Measurements from ENCODE around the gene CDK15.
"Not testable (repeated sequence)": the region's sequence is repeated elsewhere in the genome, so short reads cannot be mapped to it uniquely, and the experiment has no call there.

The CDK15 gene

GRCh38 chr2:201798252-201798913, 8.0 kb upstream of the CDK15 start:
- no peaks in the 10 kb centered on the region for H3K36me3 ChIP-seq (ENCODE audit: control insufficient read depth in 2 of 2, insufficient read depth in 1 of 2, low read length in 2 of 2)
- ChIA-PET CTCF (interaction anchor here (0.5 to 1.5 kb wide), 8 partner anchors 9 to 380 kb away, joined by 3 to 4 read pairs (median 3); no protein-coding TSS in a partner anchor), POLR2A (interaction anchor here (0.6 to 1.6 kb wide), 2 partner anchors 18 to 1750 kb away, joined by 3 to 5 read pairs; partner anchors contain the start of gene ALS2)
- no peaks in the 10 kb centered on the region for H3K4me1 ChIP-seq (ENCODE audit: control insufficient read depth, insufficient read depth, low read length)
- no peak overlapping the region for H3K27ac ChIP-seq (ENCODE audit: extremely low read depth, low read depth, low read length)
- TF ChIP-seq ZNF621 (tag by site-specific recombination; IDR thresholded peaks at IDR 0.05) (no peak), ZXDB (tag by site-specific recombination; IDR thresholded peaks at IDR 0.05) (no peak), ZBTB20 (tag by site-specific recombination; IDR thresholded peaks at IDR 0.05) (no peak), BCL11A (tag by site-specific recombination; IDR thresholded peaks at IDR 0.05; ENCODE audit: low read depth) (no peak)
- H3K9me3 ChIP-seq (ENCODE audit: control insufficient read depth, insufficient read depth, low read depth, low read length) = no peaks in the 10 kb centered on the region
- no peak overlapping the region for H3K4me3 ChIP-seq (ENCODE audit: low read depth, low read length)

- not testable (repeated sequence) for H3K9me3 ChIP-seq (ENCODE audit: control insufficient read depth, insufficient read depth, low read depth, low read length); H3K4me3 ChIP-seq (ENCODE audit: low read depth, low read length); H3K4me1 ChIP-seq (ENCODE audit: control insufficient read depth, insufficient read depth, low read length); H3K36me3 ChIP-seq (ENCODE audit: control insufficient read depth in 2 of 2, insufficient read depth in 1 of 2, low read length in 2 of 2); H3K27ac ChIP-seq (ENCODE audit: extremely low read depth, low read depth, low read length)
- ChIA-PET CTCF (interaction anchor here (1.0 to 1.5 kb wide), 3 partner anchors 13 to 379 kb away, joined by 3 to 4 read pairs (median 3); no protein-coding TSS in a partner anchor), POLR2A (interaction anchor here (0.6 to 1.6 kb wide), 2 partner anchors 18 to 1749 kb away, joined by 3 to 5 read pairs; partner anchors contain the start of gene ALS2)
- peak; percentile 37 for TF ChIP-seq ZNF654 (tag by site-specific recombination; IDR thresholded peaks at IDR 0.05; ENCODE audit: low read depth)
- TF ChIP-seq, protein P1, sequence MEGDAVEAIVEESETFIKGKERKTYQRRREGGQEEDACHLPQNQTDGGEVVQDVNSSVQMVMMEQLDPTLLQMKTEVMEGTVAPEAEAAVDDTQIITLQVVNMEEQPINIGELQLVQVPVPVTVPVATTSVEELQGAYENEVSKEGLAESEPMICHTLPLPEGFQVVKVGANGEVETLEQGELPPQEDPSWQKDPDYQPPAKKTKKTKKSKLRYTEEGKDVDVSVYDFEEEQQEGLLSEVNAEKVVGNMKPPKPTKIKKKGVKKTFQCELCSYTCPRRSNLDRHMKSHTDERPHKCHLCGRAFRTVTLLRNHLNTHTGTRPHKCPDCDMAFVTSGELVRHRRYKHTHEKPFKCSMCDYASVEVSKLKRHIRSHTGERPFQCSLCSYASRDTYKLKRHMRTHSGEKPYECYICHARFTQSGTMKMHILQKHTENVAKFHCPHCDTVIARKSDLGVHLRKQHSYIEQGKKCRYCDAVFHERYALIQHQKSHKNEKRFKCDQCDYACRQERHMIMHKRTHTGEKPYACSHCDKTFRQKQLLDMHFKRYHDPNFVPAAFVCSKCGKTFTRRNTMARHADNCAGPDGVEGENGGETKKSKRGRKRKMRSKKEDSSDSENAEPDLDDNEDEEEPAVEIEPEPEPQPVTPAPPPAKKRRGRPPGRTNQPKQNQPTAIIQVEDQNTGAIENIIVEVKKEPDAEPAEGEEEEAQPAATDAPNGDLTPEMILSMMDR (tag by site-specific recombination; IDR thresholded peaks at IDR 0.05) = peak; percentile 48; the same call in 1 of the 2 replicates
- TF ChIP-seq, protein P2, sequence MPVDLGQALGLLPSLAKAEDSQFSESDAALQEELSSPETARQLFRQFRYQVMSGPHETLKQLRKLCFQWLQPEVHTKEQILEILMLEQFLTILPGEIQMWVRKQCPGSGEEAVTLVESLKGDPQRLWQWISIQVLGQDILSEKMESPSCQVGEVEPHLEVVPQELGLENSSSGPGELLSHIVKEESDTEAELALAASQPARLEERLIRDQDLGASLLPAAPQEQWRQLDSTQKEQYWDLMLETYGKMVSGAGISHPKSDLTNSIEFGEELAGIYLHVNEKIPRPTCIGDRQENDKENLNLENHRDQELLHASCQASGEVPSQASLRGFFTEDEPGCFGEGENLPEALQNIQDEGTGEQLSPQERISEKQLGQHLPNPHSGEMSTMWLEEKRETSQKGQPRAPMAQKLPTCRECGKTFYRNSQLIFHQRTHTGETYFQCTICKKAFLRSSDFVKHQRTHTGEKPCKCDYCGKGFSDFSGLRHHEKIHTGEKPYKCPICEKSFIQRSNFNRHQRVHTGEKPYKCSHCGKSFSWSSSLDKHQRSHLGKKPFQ (tag by site-specific recombination; IDR thresholded peaks at IDR 0.05) = 0 out of 2 replicates have a peak, but pooled peaks have one; percentile 43
Measured at GRCh38 chr2:201798914-201799285, 7.4 kb upstream of the CDK15 start.

DNA sequence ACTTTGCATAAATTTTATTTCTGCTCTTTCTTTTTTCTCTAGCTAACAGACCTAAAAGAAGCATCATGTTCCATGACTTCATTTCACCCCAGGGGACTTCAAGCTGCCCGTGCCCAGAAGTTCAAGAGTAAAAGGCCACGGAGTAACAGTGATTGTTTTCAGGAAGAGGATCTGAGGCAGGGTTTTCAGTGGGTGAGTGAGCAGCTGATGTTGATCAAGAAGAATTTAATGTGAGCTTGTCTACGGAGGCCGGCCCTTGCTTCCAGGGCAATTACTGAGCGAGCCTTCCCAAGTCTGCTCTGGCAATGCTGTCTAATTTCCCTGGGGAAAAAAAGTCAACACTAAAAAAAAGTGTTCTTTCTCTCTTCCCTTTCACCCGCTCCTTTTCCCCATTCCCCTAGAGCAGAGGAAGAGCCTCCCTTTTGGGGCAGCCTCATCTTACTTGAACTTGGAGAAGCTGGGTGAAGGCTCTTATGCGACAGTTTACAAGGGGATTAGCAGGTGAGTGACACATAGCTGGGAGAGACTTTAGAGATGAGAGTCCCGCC, 1.2 kb downstream of the CDK15 start:
- ChIA-PET CTCF (interaction anchor here (0.7 to 1.1 kb wide), 2 partner anchors 9 to 297 kb away, joined by 3 read pairs; no protein-coding TSS in a partner anchor), POLR2A (no interaction called here)
- H3K4me1 ChIP-seq (ENCODE audit: control insufficient read depth, insufficient read depth, low read length) = peaks cover 29% of the 10 kb centered on the region
- no peaks in the 10 kb centered on the region for H3K36me3 ChIP-seq (ENCODE audit: control insufficient read depth in 2 of 2, insufficient read depth in 1 of 2, low read length in 2 of 2)
- H3K9me3 ChIP-seq (ENCODE audit: control insufficient read depth, insufficient read depth, low read depth, low read length) = no peaks in the 10 kb centered on the region
- no peak overlapping the region for H3K4me3 ChIP-seq (ENCODE audit: low read depth, low read length)
- peak overlapping the region; percentile 70 for H3K27ac ChIP-seq (ENCODE audit: extremely low read depth, low read depth, low read length)
- TF ChIP-seq ZNF433 (tag by site-specific recombination; IDR thresholded peaks at IDR 0.05; ENCODE audit: low read depth) (no peak), ZNF366 (tag by site-specific recombination; conservative IDR thresholded peaks at IDR 0.05) (no peak), ZNF571 (tag by site-specific recombination; IDR thresholded peaks at IDR 0.05) (no peak), ZNF785 (tag by site-specific recombination; IDR thresholded peaks at IDR 0.05) (no peak), ZSCAN30 (tag by site-specific recombination; IDR thresholded peaks at IDR 0.05) (no peak), ZBTB17 (tag by site-specific recombination; IDR thresholded peaks at IDR 0.05) (0 out of 2 replicates have a peak, but pooled peaks have one; percentile 37), ZNF23 (tag by site-specific recombination; IDR thresholded peaks at IDR 0.05; ENCODE audit: borderline replicate concordance) (no peak), ZNF24 (tag by site-specific recombination; IDR thresholded peaks at IDR 0.05) (no peak), ZNF26 (tag by site-specific recombination; IDR thresholded peaks at IDR 0.05) (no peak), IKZF3 (tag by site-specific recombination; IDR thresholded peaks at IDR 0.05) (0 out of 2 replicates have a peak, but pooled peaks have one; percentile 25), ZFP69B (tag by site-specific recombination; IDR thresholded peaks at IDR 0.05) (no peak), ZNF426 (tag by site-specific recombination; IDR thresholded peaks at IDR 0.05) (no peak), ZNF202 (tag by site-specific recombination; IDR thresholded peaks at IDR 0.05; ENCODE audit: borderline replicate concordance) (no peak)
- TF ChIP-seq, protein P3, sequence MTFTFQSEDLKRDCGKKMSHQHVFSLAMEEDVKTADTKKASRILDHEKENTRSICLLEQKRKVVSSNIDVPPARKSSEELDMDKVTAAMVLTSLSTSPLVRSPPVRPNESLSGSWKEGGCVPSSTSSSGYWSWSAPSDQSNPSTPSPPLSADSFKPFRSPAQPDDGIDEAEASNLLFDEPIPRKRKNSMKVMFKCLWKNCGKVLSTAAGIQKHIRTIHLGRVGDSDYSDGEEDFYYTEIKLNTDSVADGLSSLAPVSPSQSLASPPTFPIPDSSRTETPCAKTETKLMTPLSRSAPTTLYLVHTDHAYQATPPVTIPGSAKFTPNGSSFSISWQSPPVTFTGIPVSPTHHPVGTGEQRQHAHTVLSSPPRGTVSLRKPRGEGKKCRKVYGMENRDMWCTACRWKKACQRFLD (tag by site-specific recombination; IDR thresholded peaks at IDR 0.05) = no peak
- TF ChIP-seq, protein P4, sequence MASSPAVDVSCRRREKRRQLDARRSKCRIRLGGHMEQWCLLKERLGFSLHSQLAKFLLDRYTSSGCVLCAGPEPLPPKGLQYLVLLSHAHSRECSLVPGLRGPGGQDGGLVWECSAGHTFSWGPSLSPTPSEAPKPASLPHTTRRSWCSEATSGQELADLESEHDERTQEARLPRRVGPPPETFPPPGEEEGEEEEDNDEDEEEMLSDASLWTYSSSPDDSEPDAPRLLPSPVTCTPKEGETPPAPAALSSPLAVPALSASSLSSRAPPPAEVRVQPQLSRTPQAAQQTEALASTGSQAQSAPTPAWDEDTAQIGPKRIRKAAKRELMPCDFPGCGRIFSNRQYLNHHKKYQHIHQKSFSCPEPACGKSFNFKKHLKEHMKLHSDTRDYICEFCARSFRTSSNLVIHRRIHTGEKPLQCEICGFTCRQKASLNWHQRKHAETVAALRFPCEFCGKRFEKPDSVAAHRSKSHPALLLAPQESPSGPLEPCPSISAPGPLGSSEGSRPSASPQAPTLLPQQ (tag by site-specific recombination; IDR thresholded peaks at IDR 0.05) = no peak

Measured in HEK293 (cell line).